Fibroblast of pulmonary artery (primary cell): ENCODE results near the gene KRTAP29-1.

Source experiments
- DNase-seq: peaks from one replicate; pipeline ENCODE4 v3.0.0-alpha.2; 2010; ENCODE audit warnings: low read depth
- H3K4me3 ChIP-seq: replicated peaks from 2 replicates; pipeline ENCODE4 v1.5.1; 2011; ENCODE audit warnings: low read depth, mild to moderate bottlenecking, control low read depth, low read length, moderate library complexity
- CTCF ChIP-seq: IDR thresholded peaks from 2 replicates; pipeline ENCODE4 v1.5.1; 2011; ENCODE audit warnings: mild to moderate bottlenecking, control low read depth, low read length, inconsistent platforms; ENCODE audit errors: missing control alignments

The KRTAP29-1 gene

DNA sequence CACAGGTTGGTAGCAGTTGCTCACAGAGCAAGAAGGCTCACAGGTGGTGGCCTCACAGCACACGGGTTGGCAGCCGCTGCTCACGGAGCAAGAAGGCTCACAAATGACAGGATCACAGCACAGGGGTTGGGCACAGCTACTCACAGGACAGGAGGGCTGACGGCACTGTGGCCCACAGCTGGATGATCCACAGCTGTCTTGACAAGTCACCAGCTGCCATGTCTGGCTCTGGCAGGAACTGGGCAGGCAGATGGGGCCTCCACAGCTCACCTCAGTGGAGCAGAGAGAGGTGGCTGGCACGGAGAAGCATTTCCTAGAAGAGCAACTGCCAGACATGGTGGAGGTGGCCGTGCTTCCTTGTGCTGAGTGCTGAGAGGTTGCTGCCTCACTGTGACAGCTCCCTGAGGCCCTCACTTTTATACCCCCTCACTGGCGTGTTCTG, 6.3 kb upstream of the KRTAP29-1 start, which contains the start of gene KRTAP16-1:
Gene KRTAP16-1, minus strand, starts transcription at position 392 of the 442 bp plus-strand sequence. Its CDS starts 56 bp downstream, at position 336.
- no peak within 1 kb of the TSS for H3K4me3 ChIP-seq
- DNase-seq = no peak
- no peak for TF ChIP-seq CTCF

GRCh38 chr17:41308251-41308917, 5.7 kb upstream of the KRTAP29-1 start:
- no peak for DNase-seq
- no peak for TF ChIP-seq CTCF
- no peak overlapping the region for H3K4me3 ChIP-seq

- no peak overlapping the region for H3K4me3 ChIP-seq
- no peak for DNase-seq
- no peak for TF ChIP-seq CTCF
Observed at GRCh38 chr17:41307647-41308046, 5.0 kb upstream of the KRTAP29-1 start.

GRCh38 chr17:41304091-41304490, 1.4 kb upstream of the KRTAP29-1 start:
- no peak for TF ChIP-seq CTCF
- no peak for DNase-seq
- H3K4me3 ChIP-seq = no peak overlapping the region

DNA sequence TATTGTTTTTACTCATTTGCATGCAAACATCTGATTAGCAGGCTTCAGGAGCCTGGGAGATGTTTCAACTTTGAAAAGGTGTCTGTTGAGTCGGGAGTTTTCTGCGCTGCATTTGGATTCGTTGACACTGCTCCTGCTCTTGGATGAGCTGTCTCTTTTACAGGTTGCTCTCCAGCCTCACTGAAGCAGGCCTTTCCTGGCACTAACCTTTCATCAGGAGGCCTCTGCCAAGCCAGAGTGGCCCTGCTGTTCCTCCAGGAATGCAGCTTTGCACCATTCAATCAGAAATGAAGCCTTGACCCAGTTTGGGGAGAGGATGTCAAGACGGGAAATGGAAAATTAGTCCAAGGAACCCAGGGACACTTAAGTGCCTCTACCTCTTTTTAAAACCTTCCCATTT, 330 bp upstream of the KRTAP29-1 start:
- no peak overlapping the region for H3K4me3 ChIP-seq
- no peak for TF ChIP-seq CTCF
- DNase-seq = no peak

GRCh38 chr17:41301204-41301790, 1.4 kb downstream of the KRTAP29-1 start:
- no peak for TF ChIP-seq CTCF
- no peak for DNase-seq
- H3K4me3 ChIP-seq = no peak overlapping the region
